Neuronal stem cell (in vitro differentiated cells): Measurements from ENCODE around the gene ZDHHC7.
"Not testable (repeated sequence)": the region's sequence is repeated elsewhere in the genome, so short reads cannot be mapped to it uniquely, and the experiment has no call there.

Experiments used
- DNase-seq: peaks from one replicate; pipeline ENCODE4 v3.0.0-alpha.2; 2013; ENCODE audit warnings: low spot score
- H2AFZ ChIP-seq: one replicate; pipeline ENCODE4 v1.6.1; 2013; ENCODE audit warnings: mild to moderate bottlenecking, low read length, inconsistent platforms
- H2AK5ac ChIP-seq: 2 replicates; pipeline ENCODE4 v1.6.1; 2013; ENCODE audit warnings: low read depth, mild to moderate bottlenecking, inconsistent platforms, low read length, moderate library complexity, mixed read lengths
- H2BK120ac ChIP-seq: 2 replicates; pipeline ENCODE4 v1.6.1; 2013; ENCODE audit warnings: low read depth, mild to moderate bottlenecking, inconsistent platforms, low read length, moderate library complexity, mixed read lengths
- H2BK12ac ChIP-seq: one replicate; pipeline ENCODE4 v1.6.1; 2013; ENCODE audit warnings: low read length, inconsistent platforms
- H2BK15ac ChIP-seq: 2 replicates; pipeline ENCODE4 v1.6.1; 2013; ENCODE audit warnings: mild to moderate bottlenecking, low read length, inconsistent platforms, mixed read lengths
- H2BK5ac ChIP-seq: one replicate; pipeline ENCODE4 v1.6.1; 2013; ENCODE audit warnings: inconsistent platforms, mild to moderate bottlenecking, low read length, moderate library complexity
- H3K14ac ChIP-seq: one replicate; pipeline ENCODE4 v1.6.1; 2013; ENCODE audit warnings: low read length, inconsistent platforms
- H3K18ac ChIP-seq: 2 replicates; pipeline ENCODE4 v1.6.1; 2013; ENCODE audit warnings: low read length, inconsistent platforms
- H3K23ac ChIP-seq: 2 replicates; pipeline ENCODE4 v1.6.1; 2013; ENCODE audit warnings: low read depth, mild to moderate bottlenecking, mixed read lengths, low read length, inconsistent platforms; ENCODE audit not compliant: poor library complexity
- H3K27ac ChIP-seq: replicated peaks from 3 replicates; pipeline ENCODE4 v1.5.1; 2013; ENCODE audit warnings: low read length, inconsistent platforms
- H3K27me3 ChIP-seq, 3 experiments: 2 replicates each; pipeline ENCODE4 v1.6.1; 2013; ENCODE audit warnings: low read length in 3 of 3, mild to moderate bottlenecking in 2 of 3, inconsistent platforms in 1 of 3, low read depth in 1 of 3, mixed read lengths in 1 of 3, moderate library complexity in 1 of 3; ENCODE audit not compliant: control insufficient read depth in 3 of 3, insufficient read depth in 3 of 3
- H3K36me3 ChIP-seq, 2 donors: replicated peaks in 1 of 2; 2 replicates each; pipeline ENCODE4 v1.6.1; 2013; ENCODE audit warnings: low read length in 2 of 2; ENCODE audit not compliant: control insufficient read depth in 2 of 2, insufficient read depth in 2 of 2
- H3K4ac ChIP-seq: 2 replicates; pipeline ENCODE4 v1.6.1; 2013; ENCODE audit warnings: inconsistent platforms, mild to moderate bottlenecking, low read length, moderate library complexity
- H3K4me1 ChIP-seq, 2 donors: 1 replicate in 1 of 2; 2 replicates in 1 of 2; pipeline ENCODE4 v1.6.1; 2013; ENCODE audit warnings: low read length in 2 of 2, low read depth in 1 of 2; ENCODE audit not compliant: control insufficient read depth in 2 of 2, insufficient read depth in 1 of 2
- H3K4me2 ChIP-seq: one replicate; pipeline ENCODE4 v1.6.1; 2013; ENCODE audit warnings: mild to moderate bottlenecking, low read length, inconsistent platforms; ENCODE audit not compliant: insufficient read depth, poor library complexity, severe bottlenecking
- H3K4me3 ChIP-seq, 2 donors: 2 replicates each; pipeline ENCODE4 v1.5.1; 2013; ENCODE audit warnings: low read length in 2 of 2, mild to moderate bottlenecking in 2 of 2, inconsistent platforms in 1 of 2, moderate library complexity in 1 of 2
- H3K79me1 ChIP-seq: one replicate; pipeline ENCODE4 v1.6.1; 2013; ENCODE audit warnings: low read depth, mild to moderate bottlenecking, inconsistent platforms, low read length, moderate library complexity
- H3K9ac ChIP-seq: one replicate; pipeline ENCODE4 v1.6.1; 2013; ENCODE audit warnings: mild to moderate bottlenecking, low read depth, low read length, inconsistent platforms; ENCODE audit not compliant: poor library complexity
- H3K9me3 ChIP-seq, 2 donors: replicated peaks in 1 of 2; 2 replicates each; pipeline versions ENCODE3 to v1.6.1; 2013; ENCODE audit warnings: low read length in 2 of 2, mild to moderate bottlenecking in 2 of 2, inconsistent platforms in 1 of 2, low read depth in 1 of 2, mixed read lengths in 1 of 2, moderate library complexity in 1 of 2; ENCODE audit not compliant: control insufficient read depth in 2 of 2, insufficient read depth in 1 of 2
- H4K8ac ChIP-seq: one replicate; pipeline ENCODE4 v1.6.1; 2013; ENCODE audit warnings: low read depth, mild to moderate bottlenecking, inconsistent platforms, low read length, moderate library complexity
- H4K91ac ChIP-seq: one replicate; pipeline ENCODE4 v1.6.1; 2013; ENCODE audit warnings: low read length, low read depth, mild to moderate bottlenecking, inconsistent platforms; ENCODE audit not compliant: poor library complexity
- WGBS, 2 donors: extraction: QIAGEN DNeasy Blood & Tissue Kit; methylation state at CpG; one replicate each; pipeline ENCODE4 v1.1.7; 2013; ENCODE audit warnings: missing lambda C conversion rate in 2 of 2, mixed read lengths in 1 of 2; ENCODE audit not compliant: insufficient read length in 2 of 2, insufficient replicate concordance in 1 of 2; ENCODE audit errors: extremely low coverage in 2 of 2; 5-methylcytosine and 5-hydroxymethylcytosine counted together

ZDHHC7 gene

DNA sequence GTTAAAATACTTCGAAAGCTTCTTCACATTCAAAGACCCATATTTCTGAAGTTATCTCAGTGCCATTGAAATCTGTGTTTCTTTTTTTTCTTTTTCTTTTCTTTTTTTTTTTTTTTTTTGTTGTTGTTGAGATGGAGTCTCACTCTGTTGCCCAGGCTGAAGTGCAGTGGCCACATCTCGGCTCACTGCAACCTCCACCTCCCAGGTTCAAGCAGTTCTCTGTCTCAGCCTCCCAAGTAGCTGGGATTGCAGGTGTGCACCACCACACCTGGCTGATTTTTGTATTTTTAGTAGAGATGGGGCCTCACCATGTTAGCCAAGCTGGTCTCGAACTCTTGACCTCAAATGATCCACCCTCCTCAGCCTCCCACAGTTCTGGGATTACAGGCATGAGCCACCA, 43.0 kb upstream of the ZDHHC7 start:
- not testable (repeated sequence) for H3K9ac ChIP-seq

DNA sequence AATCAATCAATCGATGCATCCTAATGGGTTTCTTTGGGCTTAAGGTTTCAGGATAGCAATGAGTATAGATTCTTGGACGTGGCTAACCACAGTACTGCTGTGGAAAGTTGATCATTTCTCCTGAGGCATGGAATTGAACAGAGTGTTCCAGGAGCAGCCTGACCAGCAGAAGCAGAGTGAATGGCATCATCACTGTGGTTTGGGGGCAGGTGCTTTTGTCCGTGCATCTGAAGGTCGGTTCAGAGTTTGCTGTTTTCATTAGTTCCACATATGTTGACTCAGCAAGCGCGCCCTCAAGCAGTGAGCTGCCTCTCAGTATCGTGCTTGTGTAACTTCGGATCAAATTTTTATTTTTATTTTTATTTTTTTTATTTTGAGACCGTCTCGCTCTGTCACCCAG, 41.2 kb upstream of the ZDHHC7 start:
- no peak overlapping the region for H3K23ac ChIP-seq

More for the DNA sequence above, 43.0 kb upstream of the ZDHHC7 start:
- not testable (repeated sequence) for H2BK15ac ChIP-seq, H3K4me2 ChIP-seq, H3K79me1 ChIP-seq, H2BK12ac ChIP-seq, H3K36me3 ChIP-seq, H3K4ac ChIP-seq, H3K27ac ChIP-seq, DNase-seq, H3K14ac ChIP-seq, H4K8ac ChIP-seq, H2BK120ac ChIP-seq, H3K4me3 ChIP-seq, H2BK5ac ChIP-seq, H3K9me3 ChIP-seq, H2AK5ac ChIP-seq, H3K18ac ChIP-seq, H3K23ac ChIP-seq, H2AFZ ChIP-seq, H4K91ac ChIP-seq, H3K27me3 ChIP-seq
- no CpG with 5 or more reads among the region's 3 CpGs for WGBS, 2 donors
- H3K4me1 ChIP-seq = peaks cover 7 to 12% of the 10 kb centered on the region in 2 donors

DNA sequence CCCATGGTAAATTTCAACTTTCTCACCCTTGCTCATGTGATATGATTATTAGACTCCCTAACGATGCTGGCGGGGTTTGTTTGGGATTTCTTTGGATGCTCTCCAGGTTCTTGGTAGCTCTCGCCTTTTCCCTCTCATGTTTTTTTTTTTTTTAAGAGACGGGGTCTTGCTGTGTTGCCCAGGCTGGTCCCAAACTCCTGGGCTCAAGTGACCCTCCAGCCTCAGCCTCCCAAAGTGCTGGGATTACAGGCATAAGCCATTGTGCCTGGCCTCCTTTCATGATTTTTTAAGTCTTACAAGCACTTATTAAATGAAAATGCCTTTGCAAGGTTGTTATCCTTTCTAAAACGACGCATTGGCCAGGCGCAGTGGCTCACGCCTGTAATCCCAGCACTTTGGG, 40.3 kb upstream of the ZDHHC7 start:
- no CpG with 5 or more reads among the region's 8 CpGs for WGBS, 2 donors
- H3K23ac ChIP-seq = no peak overlapping the region

More for the DNA sequence above, 41.2 kb upstream of the ZDHHC7 start:
- Histone ChIP-seq H3K4me3 (no peak overlapping the region), H2AK5ac (no peak overlapping the region), H3K4ac (no peak overlapping the region), H3K4me2 (no peak overlapping the region), H2BK5ac (no peak overlapping the region), H3K79me1 (no peaks in the 10 kb centered on the region), H3K14ac (no peak overlapping the region), H4K91ac (no peak overlapping the region), H2BK15ac (no peak overlapping the region), H3K27me3 (no peaks in the 10 kb centered on the region), H2BK12ac (no peak overlapping the region), H4K8ac (no peak overlapping the region), H2AFZ (no peak overlapping the region), H3K27ac (no peak overlapping the region), H3K9me3 (no peaks in the 10 kb centered on the region), H3K4me1 (peaks cover 7 to 13% of the 10 kb centered on the region in 2 donors), H2BK120ac (no peak overlapping the region), H3K9ac (no peak overlapping the region), H3K36me3 (no peaks in the 10 kb centered on the region), H3K18ac (no peak overlapping the region)
- DNase-seq = no peak
- WGBS, 2 donors = no CpG with 5 or more reads among the region's 10 CpGs

DNA sequence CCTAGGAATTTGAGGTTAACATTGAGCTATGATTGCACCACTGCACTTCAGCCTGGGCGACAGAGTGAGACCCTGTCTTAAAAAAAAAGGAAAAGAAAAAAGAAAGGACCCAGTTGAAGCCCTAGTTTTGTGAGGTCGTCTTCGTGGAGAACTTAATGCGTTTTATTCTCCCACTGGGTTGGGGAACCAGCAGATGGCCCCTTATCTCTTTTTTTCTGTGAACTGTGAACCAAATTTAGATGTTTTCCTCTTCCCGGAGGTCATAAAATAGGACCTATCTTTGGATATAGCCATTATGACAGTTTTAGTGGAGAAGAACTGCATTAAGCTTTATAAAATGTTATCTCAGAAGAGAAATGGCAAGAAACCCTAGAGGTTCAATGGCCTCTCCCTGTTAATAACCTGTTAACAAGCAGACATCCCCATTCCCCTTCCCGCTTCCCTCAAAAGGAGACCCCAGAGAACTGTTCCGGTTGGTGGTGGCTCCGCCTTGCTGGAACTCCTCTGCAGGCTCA, 39.8 kb upstream of the ZDHHC7 start:
- no peaks in the 10 kb centered on the region for H3K9me3 ChIP-seq
- no CpG with 5 or more reads among the region's 8 CpGs for WGBS, 2 donors
- H2AFZ ChIP-seq = no peak overlapping the region
- H3K23ac ChIP-seq = no peak overlapping the region
- no peak overlapping the region for H3K27ac ChIP-seq
- no peak overlapping the region for H3K4me3 ChIP-seq
- H2BK120ac ChIP-seq = no peak overlapping the region
- H3K14ac ChIP-seq = no peak overlapping the region
- peaks cover 7 to 9% of the 10 kb centered on the region in 2 donors for H3K4me1 ChIP-seq
- no peak overlapping the region for H3K18ac ChIP-seq
- H3K4me2 ChIP-seq = no peak overlapping the region
- no peak for DNase-seq
- H2BK12ac ChIP-seq = no peak overlapping the region
- no peak overlapping the region for H2BK5ac ChIP-seq
- H3K79me1 ChIP-seq = no peaks in the 10 kb centered on the region
- no peaks in the 10 kb centered on the region for H3K36me3 ChIP-seq
- H2AK5ac ChIP-seq = no peak overlapping the region
- no peak overlapping the region for H4K91ac ChIP-seq
- no peak overlapping the region for H3K4ac ChIP-seq
- H4K8ac ChIP-seq = no peak overlapping the region
- H3K9ac ChIP-seq = no peak overlapping the region
- H2BK15ac ChIP-seq = no peak overlapping the region
- H3K27me3 ChIP-seq = no peaks in the 10 kb centered on the region

More for the DNA sequence above, 40.3 kb upstream of the ZDHHC7 start:
- H2AFZ ChIP-seq = no peak overlapping the region
- no peaks in the 10 kb centered on the region for H3K9me3 ChIP-seq
- no peak overlapping the region for H3K4me3 ChIP-seq
- no peak overlapping the region for H3K14ac ChIP-seq
- no peak overlapping the region for H2AK5ac ChIP-seq
- H3K36me3 ChIP-seq = no peaks in the 10 kb centered on the region
- H3K4ac ChIP-seq = no peak overlapping the region
- H3K18ac ChIP-seq = no peak overlapping the region
- H2BK12ac ChIP-seq = no peak overlapping the region
- H3K79me1 ChIP-seq = no peaks in the 10 kb centered on the region
- no peak overlapping the region for H4K91ac ChIP-seq
- no peak overlapping the region for H3K9ac ChIP-seq
- DNase-seq = no peak
- no peaks in the 10 kb centered on the region for H3K27me3 ChIP-seq
- H3K4me1 ChIP-seq = peaks cover 7 to 13% of the 10 kb centered on the region in 2 donors
- H3K27ac ChIP-seq = no peak overlapping the region
- H4K8ac ChIP-seq = no peak overlapping the region
- no peak overlapping the region for H2BK5ac ChIP-seq
- H2BK15ac ChIP-seq = no peak overlapping the region
- H3K4me2 ChIP-seq = no peak overlapping the region
- no peak overlapping the region for H2BK120ac ChIP-seq
